Iris pigment epithelial cell (primary cell): ENCODE results near the gene PRKACG.

ENCODE experiments used
- DNase-seq: peaks from one replicate; pipeline ENCODE4 v3.0.0-alpha.2; 2011; ENCODE audit warnings: low read depth

PRKACG gene

DNA sequence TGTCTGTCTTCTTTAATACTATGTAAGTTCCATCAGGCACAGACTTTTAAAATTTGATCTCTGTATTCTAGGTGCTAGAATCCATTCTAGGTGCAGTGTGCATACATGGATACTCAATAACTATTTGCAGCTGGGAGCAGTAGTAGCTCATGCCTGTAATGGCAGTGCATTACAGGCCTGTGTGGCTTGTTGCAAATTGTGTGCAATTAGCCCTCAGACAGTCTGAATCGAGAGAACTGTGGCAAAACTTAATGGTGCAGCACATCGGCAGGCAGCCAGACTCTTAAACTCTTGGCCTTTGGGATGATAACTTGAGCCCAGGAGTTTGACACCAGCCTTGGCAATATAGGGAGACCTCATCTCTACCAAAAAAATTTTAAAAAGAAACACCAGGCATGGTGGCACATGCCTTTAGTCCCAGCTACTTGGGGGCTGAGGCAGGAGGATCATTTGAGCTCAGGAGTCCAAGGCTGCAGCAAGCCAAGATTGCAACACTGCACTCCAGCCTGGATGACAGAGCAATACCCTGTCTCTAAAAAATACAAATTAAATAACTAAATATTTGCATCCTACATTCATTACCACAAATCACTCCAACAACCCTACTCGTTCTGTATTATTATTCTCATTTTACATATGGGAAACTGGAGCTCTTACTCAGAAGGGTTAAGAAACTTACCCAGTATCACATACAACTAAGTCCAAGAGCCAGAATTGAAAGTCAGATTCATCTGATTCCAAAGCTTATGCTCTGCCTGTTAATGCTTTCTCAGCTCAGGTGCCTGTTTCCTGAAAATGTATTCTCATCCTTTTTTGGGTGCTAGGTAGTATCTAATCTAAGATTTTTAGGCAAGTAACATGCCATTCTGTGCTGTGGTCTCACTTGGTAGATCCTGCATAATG, 30.1 kb downstream of the PRKACG start:
- no peak for DNase-seq

DNA sequence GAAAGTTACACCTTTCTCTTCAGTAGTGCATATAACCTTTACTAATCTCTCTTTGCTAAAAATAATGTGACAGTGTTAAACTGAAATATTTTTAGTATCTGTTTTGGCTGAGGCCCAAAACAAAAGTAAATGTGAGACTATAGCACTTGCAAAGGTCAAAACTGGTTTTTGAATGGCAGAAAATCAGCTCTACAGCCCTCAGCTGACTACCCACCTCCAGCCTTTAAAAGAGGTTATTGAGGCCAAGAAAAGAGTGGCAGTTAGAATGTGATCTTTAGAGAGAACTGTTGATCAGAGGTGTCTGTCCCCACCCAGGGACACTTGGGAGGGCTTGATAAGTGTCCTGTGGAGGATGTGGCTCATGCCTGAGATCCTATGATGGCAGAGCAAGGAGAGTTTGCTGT, 30.9 kb downstream of the PRKACG start:
- no peak for DNase-seq

DNA sequence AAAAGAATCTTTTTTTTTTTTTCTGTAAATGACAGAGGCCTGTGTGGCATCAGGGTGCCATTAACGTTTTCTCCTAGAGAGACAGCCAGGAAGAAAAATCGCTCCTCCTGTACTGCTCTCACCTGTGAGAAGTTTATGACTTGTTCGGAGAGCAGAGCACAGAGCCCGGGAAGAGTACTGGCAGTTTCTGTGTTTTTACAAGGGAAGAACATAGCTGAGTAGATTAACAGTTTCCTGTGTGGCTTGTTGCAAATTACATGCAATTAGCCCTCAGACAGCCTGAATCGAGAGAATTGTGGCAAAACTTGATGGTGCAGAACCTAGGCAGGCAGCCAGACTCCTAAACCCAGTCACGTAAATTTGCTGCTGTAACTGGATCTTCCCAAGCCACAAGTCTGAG, 32.1 kb downstream of the PRKACG start:
- no peak for DNase-seq

DNA sequence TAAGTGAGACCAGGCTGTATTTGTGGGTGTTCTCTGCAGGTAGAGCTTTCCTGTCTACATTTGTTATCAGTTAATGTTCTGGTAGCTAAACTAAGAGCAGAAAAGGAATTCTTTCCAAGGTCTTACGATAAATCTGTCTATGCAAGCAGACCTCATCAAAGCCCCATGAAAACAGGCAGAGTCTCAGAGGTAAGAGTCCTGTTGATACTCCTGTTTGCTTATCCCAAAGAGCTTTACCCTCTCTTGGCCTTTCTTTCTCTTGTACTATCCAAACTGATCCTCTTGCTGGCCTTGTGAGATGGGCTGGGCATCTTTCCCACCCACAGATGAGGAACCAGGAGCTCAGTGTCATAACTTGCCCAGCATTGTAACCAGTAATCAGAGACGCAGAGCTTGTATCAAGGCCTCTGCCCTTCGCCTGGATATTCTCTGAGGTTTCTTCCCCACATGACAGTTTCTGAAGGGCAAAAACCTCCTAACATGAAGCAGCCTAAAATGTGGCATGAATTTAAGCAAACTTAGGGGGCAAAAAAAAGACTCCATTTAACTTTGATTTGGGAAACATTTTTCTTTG, 33.5 kb downstream of the PRKACG start:
- DNase-seq: no peak

DNA sequence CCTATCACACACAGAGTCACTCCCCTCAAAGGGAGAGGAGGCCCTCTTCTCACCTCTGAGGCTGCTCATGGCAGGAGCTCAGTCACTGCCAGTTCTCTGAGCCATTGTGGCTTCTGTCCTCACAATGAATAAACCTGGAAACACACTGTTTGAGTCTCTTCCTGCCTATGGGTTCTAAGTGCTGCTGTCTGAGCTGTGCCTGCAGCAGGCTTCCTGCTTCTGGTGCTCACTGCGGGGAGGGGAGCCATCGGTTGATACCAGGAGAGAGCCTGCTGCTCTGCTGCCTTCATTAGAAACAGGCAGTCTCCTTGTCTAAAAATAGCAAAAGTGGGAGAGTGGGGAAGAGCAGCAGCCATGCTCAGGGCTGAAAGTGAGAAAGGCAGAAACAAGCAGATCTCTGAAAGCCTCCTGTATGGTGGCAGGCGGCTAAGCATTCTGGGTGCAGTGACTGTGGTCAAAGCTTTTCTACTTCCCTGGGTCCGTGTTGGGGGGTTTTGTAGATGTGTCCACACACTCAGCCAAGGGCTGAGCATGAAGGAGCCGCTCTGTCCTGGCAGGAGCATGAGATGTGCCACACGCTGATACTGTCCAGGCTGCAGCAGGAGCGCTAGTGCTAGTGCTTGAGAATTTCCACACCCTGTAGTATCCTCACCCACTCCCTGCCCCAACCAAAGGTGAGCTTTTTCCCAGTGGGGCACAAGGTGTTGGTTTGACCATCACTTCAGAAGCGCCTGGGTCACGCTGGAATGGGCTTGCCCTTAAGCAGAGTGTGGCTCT, 34.2 kb downstream of the PRKACG start:
- no peak for DNase-seq

DNA sequence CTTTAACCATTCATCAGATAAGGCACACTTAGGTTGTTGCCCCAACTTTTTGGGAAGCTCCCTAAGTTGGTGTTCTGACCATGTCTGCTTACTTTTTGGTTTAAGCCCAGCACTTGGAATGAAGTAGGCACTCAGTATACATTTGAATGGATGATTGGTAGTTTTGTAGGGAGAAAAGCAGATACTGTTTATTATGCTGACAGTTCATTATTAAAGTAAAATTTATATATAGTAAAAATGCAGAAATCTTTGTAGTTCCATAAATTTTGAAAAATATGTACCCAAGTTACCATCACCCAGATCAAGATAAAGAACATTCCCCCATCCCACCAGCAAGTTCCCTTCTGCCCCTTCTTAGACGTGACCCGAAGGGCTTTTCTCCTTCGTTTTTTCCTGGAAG, 35.4 kb downstream of the PRKACG start:
- DNase-seq: no peak

DNA sequence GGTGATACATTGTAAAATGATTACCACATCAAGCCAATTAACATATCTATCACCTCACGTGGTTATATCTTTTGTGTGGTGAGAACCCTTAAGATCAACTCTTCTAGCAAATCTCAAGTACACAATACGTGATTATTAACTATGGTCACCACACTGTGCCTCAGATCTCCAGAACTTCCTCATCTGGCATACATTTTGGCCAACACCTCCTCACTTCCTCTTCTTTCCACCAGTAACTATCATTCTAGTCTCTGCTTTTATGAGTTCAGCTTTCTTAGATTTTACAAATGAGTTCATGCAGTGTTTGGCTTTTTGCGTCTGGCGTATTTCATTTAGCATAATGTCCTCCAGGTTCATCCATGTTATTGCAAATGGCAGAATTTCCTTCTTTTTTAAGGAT, 35.8 kb downstream of the PRKACG start:
- DNase-seq: no peak

DNA sequence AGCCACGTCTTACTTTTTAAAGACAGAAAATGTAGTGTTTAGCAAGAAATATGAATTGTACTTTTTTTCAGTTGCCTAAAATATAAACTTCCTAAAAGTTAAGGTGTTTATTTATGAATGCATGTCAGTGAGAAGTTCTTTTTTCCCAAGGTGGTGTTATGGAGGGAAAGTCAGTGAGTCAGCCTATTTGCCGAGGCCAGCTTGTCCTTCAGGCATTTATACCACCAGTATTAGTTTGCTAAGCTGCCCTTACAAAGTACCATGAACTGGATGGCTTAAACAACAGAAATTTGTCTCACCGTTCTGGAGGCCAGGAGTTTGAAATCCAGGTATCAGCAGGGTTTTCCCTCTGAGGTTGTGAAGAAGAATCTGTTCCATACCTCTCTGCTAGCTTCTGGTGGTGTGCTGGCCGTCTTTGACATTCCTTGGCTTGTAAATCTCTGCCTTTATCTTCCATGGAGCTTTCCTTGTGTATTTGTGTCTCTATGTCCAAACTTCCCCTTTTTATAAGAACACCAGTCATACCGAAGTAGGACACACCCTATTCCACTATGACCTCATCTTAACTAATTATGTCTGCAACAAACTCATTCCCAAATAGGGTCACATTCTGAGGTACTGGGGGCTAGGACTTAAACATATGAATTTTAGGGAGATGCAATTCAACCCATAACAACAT, 38.4 kb downstream of the PRKACG start:
- no peak for DNase-seq

DNA sequence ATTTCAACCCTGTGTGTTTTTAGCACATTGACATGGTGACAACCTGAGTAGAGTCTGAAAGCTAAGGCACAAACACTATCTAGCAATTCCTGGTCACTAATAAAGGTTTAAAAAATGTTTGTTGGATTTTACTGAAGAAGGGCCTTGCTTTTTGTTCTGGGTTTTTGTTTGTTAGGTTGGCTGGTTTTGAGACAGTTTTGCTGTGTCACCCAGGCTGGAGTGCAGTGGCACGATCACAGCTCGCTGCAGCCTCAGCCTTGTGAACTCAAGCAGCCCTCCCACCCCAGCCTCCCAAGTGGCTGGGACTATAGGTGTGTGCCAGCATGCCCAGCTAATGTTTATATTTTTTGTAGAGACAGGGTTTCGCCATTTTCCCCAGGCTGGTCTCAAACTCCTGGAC, 39.0 kb downstream of the PRKACG start:
- no peak for DNase-seq

DNA sequence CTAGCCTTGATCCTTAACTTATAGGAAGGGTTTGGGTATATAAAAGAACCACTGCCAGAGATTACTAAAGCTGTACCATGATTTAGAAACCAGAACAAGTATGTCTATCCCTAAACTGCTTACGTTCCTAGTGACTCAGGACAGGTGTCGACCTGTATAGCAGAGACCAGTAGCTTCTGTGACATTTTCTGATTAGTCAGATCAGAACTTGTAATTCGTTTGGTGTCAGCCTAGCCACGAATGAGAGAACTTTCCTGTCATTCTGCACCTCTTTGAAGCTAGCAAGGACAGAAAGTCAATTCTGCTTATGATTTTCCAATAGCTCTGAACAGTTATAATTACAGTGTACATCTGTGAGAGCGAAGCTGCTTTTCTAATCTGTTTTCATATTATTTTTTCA, 39.5 kb downstream of the PRKACG start:
- no peak for DNase-seq

DNA sequence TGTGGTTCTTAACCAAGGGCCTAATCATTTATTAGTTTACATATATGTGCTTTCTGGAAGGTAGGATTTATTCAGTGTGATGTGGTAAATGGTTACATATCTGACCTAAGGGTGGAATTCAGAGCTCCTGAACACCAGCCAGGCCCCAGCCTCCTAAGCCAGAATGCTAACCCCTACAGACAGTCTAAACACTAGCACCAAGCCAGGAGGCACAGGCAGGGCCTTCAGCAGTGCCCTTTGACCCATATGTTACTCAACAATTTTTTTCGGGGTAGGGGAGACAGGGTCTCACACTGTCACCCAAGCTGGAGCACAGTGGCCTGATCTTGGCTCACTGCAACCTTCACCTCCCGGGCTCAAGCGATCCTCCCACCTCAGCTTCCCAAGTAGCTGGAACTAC, 40.3 kb downstream of the PRKACG start:
- no peak for DNase-seq

DNA sequence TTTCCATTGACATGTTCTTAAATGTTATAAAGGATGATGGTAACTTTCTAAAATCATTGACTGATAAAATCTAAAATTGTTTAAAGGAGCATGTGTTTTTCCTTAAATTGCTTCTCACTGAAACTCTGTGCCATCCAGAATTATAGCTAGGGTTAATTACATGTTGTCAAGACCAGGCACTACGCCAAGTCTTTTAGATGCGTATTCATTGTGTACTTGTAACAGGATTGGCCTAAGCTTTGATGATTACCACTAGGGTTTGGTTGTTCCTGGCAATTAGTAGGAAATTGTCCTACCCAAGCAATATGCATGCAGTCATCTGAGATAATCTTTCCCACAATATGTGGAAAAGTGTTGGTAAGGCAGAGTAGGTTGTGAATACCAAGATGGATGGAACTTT, 43.8 kb downstream of the PRKACG start:
- DNase-seq: no peak

DNA sequence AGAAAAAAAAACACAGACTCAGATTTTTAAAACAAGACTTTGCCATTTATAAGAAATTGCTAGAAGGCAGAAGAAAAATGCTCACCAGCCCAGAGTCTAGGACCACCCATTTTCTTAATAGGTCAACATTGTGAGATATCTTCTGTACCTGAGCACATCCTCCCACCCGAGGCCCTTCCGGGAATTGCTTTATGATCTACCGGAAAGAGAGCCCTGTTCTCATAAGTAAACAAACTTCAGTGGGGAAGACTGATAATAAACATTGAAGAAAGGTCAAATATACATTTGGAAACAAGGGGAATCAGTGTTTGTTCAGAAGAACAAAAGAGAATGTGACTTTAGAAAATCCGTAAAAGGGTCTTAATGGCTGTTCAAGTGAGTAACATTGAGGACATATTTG, 44.4 kb downstream of the PRKACG start:
- no peak for DNase-seq

DNA sequence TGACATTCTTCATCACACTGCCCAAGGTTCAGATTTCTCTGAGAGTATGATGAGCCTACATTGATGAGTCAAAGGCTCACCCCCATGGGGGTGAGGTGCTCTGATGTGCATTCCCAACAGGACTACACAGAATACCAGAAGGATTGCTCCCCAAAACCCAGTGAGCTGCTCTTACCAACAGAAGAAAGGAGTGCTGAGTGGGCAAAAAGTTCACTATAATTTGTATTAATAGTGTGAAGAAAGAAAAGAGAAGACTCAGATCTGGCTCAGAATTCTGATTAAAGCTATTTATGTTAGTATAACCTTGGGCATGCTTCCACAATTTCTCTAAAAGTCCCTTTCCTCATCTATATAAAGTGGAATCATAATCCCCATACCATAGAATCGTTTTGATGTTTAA, 46.1 kb downstream of the PRKACG start:
- DNase-seq: no peak

DNA sequence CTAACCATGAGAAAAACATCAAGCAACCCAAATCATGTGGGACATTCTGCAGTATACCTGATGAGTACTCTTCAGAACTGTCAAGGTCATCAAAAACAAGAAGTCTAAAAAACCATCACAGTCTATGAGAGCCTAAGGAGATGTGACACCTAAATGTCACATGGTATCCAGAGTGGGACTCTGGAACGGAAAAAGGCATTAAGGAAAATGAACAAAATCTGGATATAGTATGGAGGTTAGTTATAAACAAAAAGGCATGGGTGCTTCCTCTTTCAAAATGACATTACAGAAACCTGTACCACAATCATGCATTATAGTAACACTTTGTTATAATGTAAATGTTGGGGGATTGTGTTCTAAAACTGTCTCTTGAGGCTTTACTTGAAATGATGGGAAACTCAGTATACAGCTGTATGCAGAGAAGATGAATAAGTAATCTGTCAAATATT, 47.4 kb downstream of the PRKACG start:
- DNase-seq: no peak

DNA sequence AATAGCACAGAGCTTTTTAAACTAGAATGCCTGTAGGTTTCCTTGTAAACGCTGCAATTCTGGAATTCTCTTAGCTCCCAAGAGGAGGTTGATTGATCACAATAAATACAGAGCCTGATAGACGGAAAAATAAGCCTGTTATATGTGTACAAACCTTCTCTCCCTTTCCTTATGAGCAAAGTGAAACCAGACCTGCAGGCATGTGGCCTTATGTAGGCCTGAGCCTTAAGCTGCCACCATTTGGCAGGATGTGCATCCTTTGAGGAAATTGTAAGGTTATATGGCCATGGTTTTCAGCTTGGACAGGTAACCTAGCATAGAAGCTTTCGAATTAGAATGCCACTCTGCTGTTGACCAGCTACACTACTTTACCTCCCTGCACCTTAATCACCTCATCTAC, 49.1 kb downstream of the PRKACG start:
- no peak for DNase-seq

DNA sequence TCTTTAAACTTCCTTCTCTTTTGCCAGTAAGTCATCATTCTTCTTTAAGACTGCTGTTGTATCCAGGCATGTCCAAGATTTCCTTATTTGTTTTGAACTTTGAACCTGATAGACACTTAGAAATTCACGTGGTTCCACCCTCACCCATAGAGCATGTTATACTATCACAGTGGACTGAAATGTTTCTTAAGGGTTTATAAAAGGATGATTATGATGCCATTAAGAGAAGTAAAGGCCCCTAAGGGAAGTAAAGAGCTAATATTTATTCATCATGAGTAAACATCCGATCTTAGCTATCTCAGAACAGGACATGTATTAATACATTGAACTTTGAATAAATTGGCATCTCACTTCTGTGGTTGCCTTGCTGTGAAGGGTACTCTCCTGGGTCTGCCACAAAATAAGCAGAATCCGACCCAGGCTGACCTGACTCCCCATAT, 49.8 kb downstream of the PRKACG start:
- DNase-seq: no peak

DNA sequence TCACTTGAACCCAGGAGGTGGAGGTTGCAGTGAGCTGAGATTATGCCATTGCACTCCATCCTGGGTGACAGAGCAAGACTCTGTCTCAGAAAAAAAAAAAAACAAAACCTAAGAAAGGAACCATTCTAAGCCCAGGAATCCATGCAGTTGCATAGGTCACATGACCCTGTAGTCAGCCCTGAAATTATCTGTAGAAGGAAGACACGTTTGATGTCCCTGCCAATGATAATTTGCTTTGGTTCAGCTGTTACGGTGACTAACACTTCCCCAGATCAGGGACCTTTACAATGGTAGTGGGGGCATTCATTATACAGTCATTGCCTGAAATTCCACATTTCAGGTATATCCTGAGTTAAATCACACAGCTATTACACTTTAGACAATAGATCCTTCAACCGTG, 50.5 kb downstream of the PRKACG start:
- DNase-seq: no peak
